Retinal pigment epithelial cell (primary cell): ENCODE data around the gene PRDM13.

Source experiments
- DNase-seq: peaks from one replicate; pipeline ENCODE4 v3.0.0-alpha.2; 2010; ENCODE audit warnings: low read depth
- H3K4me3 ChIP-seq: 2 replicates; pipeline ENCODE4 v1.5.1; 2011; ENCODE audit warnings: mild to moderate bottlenecking, low read length, control low read depth, moderate library complexity
- CTCF ChIP-seq: conservative IDR thresholded peaks from 2 replicates; pipeline ENCODE4 v1.5.1; 2011; ENCODE audit warnings: low read depth, low read length, control low read depth, inconsistent platforms

The PRDM13 gene

GRCh38 chr6:99604166-99605073, 2.2 kb upstream of the PRDM13 start:
- peak overlapping the region; percentile 22 for H3K4me3 ChIP-seq
- no peak for DNase-seq

GRCh38 chr6:99605074-99605734, 1.4 kb upstream of the PRDM13 start:
- DNase-seq = no peak
- peak; percentile 41 for TF ChIP-seq CTCF
- H3K4me3 ChIP-seq = no peak overlapping the region

More at GRCh38 chr6:99604166-99605073, 2.2 kb upstream of the PRDM13 start:
- TF ChIP-seq CTCF = no peak

- no peak overlapping the region for H3K4me3 ChIP-seq
- no peak for DNase-seq
- TF ChIP-seq CTCF = no peak
Measured at GRCh38 chr6:99605911-99606655, 550 bp upstream of the PRDM13 start.

GRCh38 chr6:99607416-99608036, 893 bp downstream of the PRDM13 start:
- TF ChIP-seq CTCF = no peak
- no peak for DNase-seq
- H3K4me3 ChIP-seq = no peak overlapping the region

- no peak for DNase-seq
- H3K4me3 ChIP-seq = no peak overlapping the region
- TF ChIP-seq CTCF = no peak
Measured at GRCh38 chr6:99608059-99608885, 1.6 kb downstream of the PRDM13 start.

- TF ChIP-seq CTCF = no peak
- DNase-seq = no peak
- H3K4me3 ChIP-seq = no peak overlapping the region
Measured at GRCh38 chr6:99608886-99609482, 2.4 kb downstream of the PRDM13 start.
